HCEC 1CT (cell line): ENCODE data around the gene POU4F3.

ENCODE experiments used
- DNase-seq: peaks from one replicate; pipeline ENCODE4 v3.0.0-alpha.2; 2017

The POU4F3 gene

GRCh38 chr5:146340260-146341081, 1.8 kb downstream of the POU4F3 start:
- DNase-seq = no peak

- no peak for DNase-seq
Measured at GRCh38 chr5:146341854-146342253, 3.2 kb downstream of the POU4F3 start.

GRCh38 chr5:146342519-146342881, 3.9 kb downstream of the POU4F3 start:
- no peak for DNase-seq

GRCh38 chr5:146342882-146343865, 4.5 kb downstream of the POU4F3 start:
- no peak for DNase-seq

- no peak for DNase-seq
Measured at GRCh38 chr5:146344155-146345118, 5.8 kb downstream of the POU4F3 start.

GRCh38 chr5:146345240-146345577, 6.6 kb downstream of the POU4F3 start:
- DNase-seq = no peak

GRCh38 chr5:146345578-146346366, 7.1 kb downstream of the POU4F3 start:
- DNase-seq = no peak

- no peak for DNase-seq
Measured at GRCh38 chr5:146357126-146357525, 18.5 kb downstream of the POU4F3 start.

- DNase-seq = no peak
Measured at GRCh38 chr5:146359836-146360235, 21.2 kb downstream of the POU4F3 start.

GRCh38 chr5:146363161-146363874, 24.7 kb downstream of the POU4F3 start:
- DNase-seq = no peak

- no peak for DNase-seq
Measured at GRCh38 chr5:146365618-146366017, 27.0 kb downstream of the POU4F3 start.

GRCh38 chr5:146366904-146367303, 28.3 kb downstream of the POU4F3 start:
- no peak for DNase-seq

GRCh38 chr5:146368137-146368536, 29.5 kb downstream of the POU4F3 start:
- DNase-seq = no peak

GRCh38 chr5:146369691-146370090, 31.1 kb downstream of the POU4F3 start:
- DNase-seq = peak; percentile 51

GRCh38 chr5:146376821-146377220, 38.2 kb downstream of the POU4F3 start:
- no peak for DNase-seq

GRCh38 chr5:146378986-146379385, 40.3 kb downstream of the POU4F3 start:
- DNase-seq = no peak

GRCh38 chr5:146380714-146381113, 42.1 kb downstream of the POU4F3 start:
- DNase-seq = no peak

GRCh38 chr5:146388386-146388785, 49.7 kb downstream of the POU4F3 start:
- peak; percentile 20 for DNase-seq

GRCh38 chr5:146390469-146390868, 51.8 kb downstream of the POU4F3 start:
- no peak for DNase-seq
